HG03457 (cell line): ENCODE data around the gene CDK5.

Experiments used
- ATAC-seq: cut with Tn5 transposase; IDR thresholded peaks from one replicate; pipeline ENCODE4 v1.9.1; 2021; ENCODE audit warnings: moderate number of reproducible peaks; ENCODE audit not compliant: unreplicated experiment

CDK5 gene

GRCh38 chr7:151087245-151088018 is 29.7 kb upstream of the CDK5 start:
- ATAC-seq, result no peak

- no peak for ATAC-seq
These were observed 29.1 kb upstream of the CDK5 start for GRCh38 chr7:151086802-151087244.

- peak; percentile 30 for ATAC-seq
These were observed 28.3 kb upstream of the CDK5 start, which contains the start of gene AGAP3 for GRCh38 chr7:151085691-151086620. Gene AGAP3, plus strand, starts transcription at chr7:151086475. Its CDS starts 267 bp downstream, at chr7:151086742.

- ATAC-seq, result no peak
These were observed 27.6 kb upstream of the CDK5 start for GRCh38 chr7:151085329-151085690.

- no peak for ATAC-seq
These were observed 26.1 kb upstream of the CDK5 start for GRCh38 chr7:151083824-151084160.

GRCh38 chr7:151083071-151083823 is 25.6 kb upstream of the CDK5 start, which contains the start of gene TMUB1:
Gene TMUB1, minus strand, starts transcription at chr7:151083493. Its CDS starts 930 bp downstream, at chr7:151082563.
- peak; percentile 35 for ATAC-seq

GRCh38 chr7:151082141-151083070 is 24.7 kb upstream of the CDK5 start:
- no peak for ATAC-seq

GRCh38 chr7:151081170-151082101 is 23.7 kb upstream of the CDK5 start:
- no peak for ATAC-seq

- peak; percentile 53 for ATAC-seq
These were observed 22.9 kb upstream of the CDK5 start, which contains the start of gene FASTK for GRCh38 chr7:151080522-151081169. Gene FASTK, minus strand, starts transcription at chr7:151080809. Its CDS starts 43 bp downstream, at chr7:151080766.

- ATAC-seq, result no peak
These were observed 22.4 kb upstream of the CDK5 start for GRCh38 chr7:151080067-151080521.

GRCh38 chr7:151079199-151079910 is 21.7 kb upstream of the CDK5 start:
- ATAC-seq, result no peak

- no peak for ATAC-seq
These were observed 20.7 kb upstream of the CDK5 start for GRCh38 chr7:151078233-151079040.

- no peak for ATAC-seq
These were observed 20.1 kb upstream of the CDK5 start for GRCh38 chr7:151077705-151078232.

GRCh38 chr7:151076863-151077704 is 19.4 kb upstream of the CDK5 start:
- ATAC-seq, result no peak

- no peak for ATAC-seq
These were observed 18.3 kb upstream of the CDK5 start for GRCh38 chr7:151075978-151076426.

GRCh38 chr7:151075662-151075971 is 17.9 kb upstream of the CDK5 start:
- ATAC-seq, result no peak
